Muscle of leg (tissue), 11 donors: ENCODE data around the gene TXK. TPM values are rescaled to one million over a fixed set of nuclear protein-coding genes. Genes with fewer than 3 reads are reported as not detected.

Experiments used
- DNase-seq: peaks from one replicate; pipeline ENCODE4 v3.0.0; 2013
- H3K27ac ChIP-seq: one replicate; pipeline ENCODE4 v1.5.1; 2013; ENCODE audit warnings: mild to moderate bottlenecking, low read length, control low read depth
- H3K27me3 ChIP-seq: one replicate; pipeline ENCODE4 v1.6.1; 2013; ENCODE audit warnings: low read length; ENCODE audit not compliant: control insufficient read depth, insufficient read depth
- H3K36me3 ChIP-seq: one replicate; pipeline ENCODE4 v1.6.1; 2013; ENCODE audit warnings: low read length; ENCODE audit not compliant: control insufficient read depth, insufficient read depth
- H3K4me1 ChIP-seq: one replicate; pipeline ENCODE4 v1.6.1; 2013; ENCODE audit warnings: low read length; ENCODE audit not compliant: control insufficient read depth, insufficient read depth
- H3K4me3 ChIP-seq: one replicate; pipeline ENCODE4 v1.5.1; 2013; ENCODE audit warnings: low read length, control low read depth
- H3K9me3 ChIP-seq: replicated peaks from 2 replicates; pipeline ENCODE4 v1.6.1; 2013; ENCODE audit warnings: low read depth, low read length; ENCODE audit not compliant: control insufficient read depth
- WGBS: methylation state at CpG from one replicate; pipeline ENCODE4 v1.1.5; 2013; ENCODE audit warnings: missing lambda C conversion rate; ENCODE audit not compliant: insufficient coverage; 5-methylcytosine and 5-hydroxymethylcytosine counted together
- polyA plus RNA-seq, 8 donors: library from polyadenylated mRNA; unstranded; fragments of 120-200 nt; gene quantifications; one replicate each; pipeline versions ENCODE4 v1.2.1 to v1.2.3, GENCODE V29; 2013; ENCODE audit warnings: inconsistent platforms in 1 of 8, low replicate concordance in 1 of 8; ENCODE audit not compliant: insufficient read length in 8 of 8, insufficient read depth in 1 of 8
- total RNA-seq: library from RNA; stranded (reverse); fragments of 120-200 nt; gene quantifications from one replicate; pipeline ENCODE4 v1.2.4, GENCODE V29; 2013

Gene TXK
- total and polyA plus RNA-seq, 9 donors: 0.11 to 0.72 (median 0.23) TPM

DNA sequence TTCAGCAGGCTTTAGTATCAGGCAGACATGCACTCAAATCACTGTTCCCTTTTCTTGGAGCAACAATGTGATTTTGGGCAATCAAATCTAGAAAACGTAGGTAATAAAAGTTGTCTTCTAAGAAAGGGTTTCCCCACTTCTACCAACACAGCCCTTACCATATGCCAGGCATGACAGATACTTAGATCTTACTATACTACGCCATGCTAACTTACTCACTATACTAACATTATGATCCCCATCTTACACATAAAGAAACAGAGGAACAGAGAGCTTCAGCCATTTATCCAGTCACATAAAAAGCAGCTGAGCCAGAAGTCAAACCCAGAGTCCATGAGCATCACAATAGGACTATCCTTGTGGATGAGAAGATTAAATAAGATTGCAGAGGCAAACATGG is 9.2 kb downstream of the TXK start:
- H3K4me1 ChIP-seq: peaks cover 13% of the 10 kb centered on the region
- DNase-seq: no peak
- WGBS: no CpG with 5 or more reads among the region's 2 CpGs

DNA sequence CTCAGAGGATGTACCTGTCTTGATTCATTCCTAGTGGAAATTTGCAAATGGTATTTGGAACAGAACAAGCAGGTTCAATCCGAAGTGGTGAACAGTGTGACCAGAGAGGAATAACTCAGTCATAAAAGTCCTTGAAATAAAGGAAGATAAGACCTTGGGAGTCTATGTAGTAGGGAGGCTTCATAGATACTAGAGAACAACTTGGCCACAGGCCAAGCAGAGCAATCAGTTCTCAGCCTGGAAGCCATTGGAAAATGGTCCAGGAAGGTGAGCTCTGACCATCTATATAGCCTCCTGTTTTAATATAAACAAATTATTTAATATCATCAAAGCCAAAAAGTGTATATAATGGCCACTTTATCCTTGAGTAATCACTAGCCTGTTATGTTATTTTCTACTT is 11.3 kb downstream of the TXK start:
- H3K27me3 ChIP-seq: peaks cover 2% of the 10 kb centered on the region
- no peaks in the 10 kb centered on the region for H3K9me3 ChIP-seq
- H3K36me3 ChIP-seq: no peaks in the 10 kb centered on the region
- no peak overlapping the region for H3K27ac ChIP-seq
- no peak for DNase-seq
- H3K4me3 ChIP-seq: no peak overlapping the region
- H3K4me1 ChIP-seq: peaks cover 6% of the 10 kb centered on the region
- WGBS: 92% methylated on average over 1 of the region's 1 CpG

More for the DNA sequence above, 9.2 kb downstream of the TXK start:
- H3K27me3 ChIP-seq: peaks cover 2% of the 10 kb centered on the region
- H3K36me3 ChIP-seq: no peaks in the 10 kb centered on the region
- H3K9me3 ChIP-seq: no peaks in the 10 kb centered on the region
- H3K27ac ChIP-seq: no peak overlapping the region
- H3K4me3 ChIP-seq: no peak overlapping the region

DNA sequence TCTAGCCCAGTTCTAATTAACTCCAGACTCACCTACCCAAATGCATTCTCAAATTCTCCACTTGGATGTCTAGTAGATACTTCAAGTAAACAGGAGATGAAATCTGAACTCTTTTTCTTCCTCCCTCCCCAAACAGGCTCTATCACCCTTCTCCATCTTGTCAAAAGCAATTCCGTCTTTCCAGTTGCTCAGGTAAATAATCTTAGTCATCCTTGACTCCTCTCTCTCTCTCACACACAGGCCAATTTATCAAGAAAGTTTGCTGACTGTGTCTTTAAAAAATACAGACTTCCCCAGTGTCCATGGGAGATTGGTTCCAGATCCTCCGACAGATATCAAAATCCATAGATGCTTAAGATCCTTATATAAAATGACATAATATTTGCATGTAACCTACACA is 12.9 kb downstream of the TXK start:
- H3K27ac ChIP-seq: no peak overlapping the region
- H3K27me3 ChIP-seq: peaks cover 2% of the 10 kb centered on the region
- H3K4me1 ChIP-seq: no peaks in the 10 kb centered on the region
- no peak overlapping the region for H3K4me3 ChIP-seq
- H3K36me3 ChIP-seq: no peaks in the 10 kb centered on the region
- 70% methylated on average over 1 of the region's 2 CpGs for WGBS
- no peak for DNase-seq
- H3K9me3 ChIP-seq: no peaks in the 10 kb centered on the region

DNA sequence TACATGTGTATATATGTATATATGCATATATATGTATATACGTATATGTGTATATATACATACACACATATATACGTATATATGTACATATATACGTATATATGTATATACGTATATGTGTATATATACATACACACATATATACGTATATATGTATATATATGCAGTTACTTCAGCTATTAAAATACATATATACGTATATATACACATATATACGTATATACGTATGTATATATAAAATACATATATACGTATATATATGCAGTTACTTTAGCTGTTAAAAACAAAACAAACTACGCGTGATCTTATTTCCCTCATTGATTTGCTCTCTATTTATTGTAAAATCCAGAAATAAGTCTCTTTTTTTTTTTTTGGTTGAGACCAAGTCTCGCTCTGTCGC is 13.9 kb downstream of the TXK start:
- Histone ChIP-seq H3K4me1 (no peaks in the 10 kb centered on the region), H3K27me3 (peaks cover 2% of the 10 kb centered on the region), H3K9me3 (no peaks in the 10 kb centered on the region), H3K27ac (no peak overlapping the region), H3K4me3 (no peak overlapping the region), H3K36me3 (no peaks in the 10 kb centered on the region)
- DNase-seq: no peak
- WGBS: 58% methylated on average over 2 of the region's 13 CpGs

DNA sequence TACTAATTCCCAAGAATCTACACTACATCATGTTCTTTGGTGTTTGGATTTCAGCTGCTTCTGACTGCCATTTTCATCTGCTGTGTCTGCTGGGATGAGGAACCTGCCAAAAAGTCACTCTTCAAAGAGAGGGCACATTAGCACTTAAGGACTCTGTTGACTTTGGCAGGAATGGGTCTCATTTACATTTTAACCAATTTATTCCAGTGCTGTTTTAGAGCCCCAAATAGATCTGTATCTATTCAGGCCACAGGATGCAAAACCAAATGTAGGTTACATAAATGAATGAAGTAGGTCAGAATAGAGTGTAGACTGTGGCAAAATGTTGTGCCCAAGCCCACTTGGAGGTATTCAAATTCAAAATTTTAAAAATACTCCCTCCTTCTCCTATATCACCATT is 14.4 kb downstream of the TXK start:
- Histone ChIP-seq H3K4me1 (no peaks in the 10 kb centered on the region), H3K27ac (no peak overlapping the region)

DNA sequence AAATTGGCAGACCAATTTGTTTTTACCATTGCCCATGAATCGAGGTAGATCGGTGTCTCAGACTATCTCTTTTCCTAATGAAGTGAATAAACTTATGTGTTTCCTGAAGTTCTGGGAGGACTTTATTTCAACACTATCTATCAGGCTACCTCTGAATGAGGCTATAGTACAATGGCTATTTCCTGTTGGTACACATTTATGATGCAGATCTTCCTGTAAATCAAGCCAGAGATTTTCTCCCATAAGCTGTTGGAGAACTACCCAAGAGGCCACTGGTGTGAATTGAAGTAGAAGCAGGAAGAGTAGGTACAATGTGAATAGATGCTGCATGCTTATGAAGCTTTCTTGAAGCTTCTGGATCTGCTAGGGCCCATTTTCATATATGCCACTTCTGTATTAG is 16.0 kb downstream of the TXK start:
- Histone ChIP-seq H3K4me3 (no peak overlapping the region), H3K4me1 (no peaks in the 10 kb centered on the region), H3K9me3 (no peaks in the 10 kb centered on the region), H3K36me3 (no peaks in the 10 kb centered on the region), H3K27me3 (peaks cover 2% of the 10 kb centered on the region), H3K27ac (no peak overlapping the region)
- WGBS: no CpG with 5 or more reads among the region's 2 CpGs
- DNase-seq: no peak

More for the DNA sequence above, 14.4 kb downstream of the TXK start:
- H3K9me3 ChIP-seq: no peaks in the 10 kb centered on the region
- no peak overlapping the region for H3K4me3 ChIP-seq
- H3K27me3 ChIP-seq: peaks cover 2% of the 10 kb centered on the region
- DNase-seq: no peak
- H3K36me3 ChIP-seq: no peaks in the 10 kb centered on the region

DNA sequence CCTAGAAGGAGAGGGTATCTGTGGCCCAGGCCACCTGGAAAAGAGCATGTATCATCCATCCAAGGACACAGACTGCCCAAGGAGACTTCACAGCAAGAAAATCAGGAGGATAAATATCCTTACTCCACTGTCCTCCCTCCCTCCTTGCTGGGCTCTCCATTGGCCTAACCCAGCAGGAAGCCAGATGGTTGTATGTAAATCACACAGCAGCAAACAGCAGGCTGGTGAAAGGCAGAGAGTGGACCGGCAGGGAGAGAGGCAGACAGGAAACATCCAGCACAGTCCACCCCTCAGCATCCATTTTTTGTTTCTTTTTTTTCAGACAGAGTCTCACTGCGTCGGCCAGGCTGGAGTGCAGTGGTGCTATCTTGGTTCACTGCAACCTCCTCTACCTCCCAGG is 17.5 kb downstream of the TXK start:
- DNase-seq: no peak
- no peak overlapping the region for H3K27ac ChIP-seq
- H3K36me3 ChIP-seq: no peaks in the 10 kb centered on the region
- H3K9me3 ChIP-seq: no peaks in the 10 kb centered on the region
- 80% methylated on average over 2 of the region's 3 CpGs for WGBS
- H3K4me3 ChIP-seq: no peak overlapping the region
- no peaks in the 10 kb centered on the region for H3K4me1 ChIP-seq
- no peaks in the 10 kb centered on the region for H3K27me3 ChIP-seq

DNA sequence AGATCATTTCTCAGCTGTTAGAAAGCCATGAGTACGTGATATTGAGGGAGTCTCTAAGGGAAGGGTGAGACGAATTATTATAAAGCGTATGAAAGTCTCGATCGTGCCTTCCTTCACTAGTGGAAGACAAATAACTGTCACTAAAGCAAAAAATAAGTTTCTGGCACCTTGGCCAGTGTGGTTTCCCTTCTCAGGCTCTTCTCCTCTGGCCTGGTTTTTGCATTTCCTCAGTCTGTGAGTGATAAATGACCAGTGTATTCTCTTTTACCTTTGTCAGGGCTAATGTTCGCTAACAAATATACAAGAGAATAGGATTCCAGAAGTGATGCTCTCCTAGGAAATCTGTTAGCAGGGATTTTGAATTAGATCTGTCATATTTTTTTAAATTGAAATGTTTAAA is 19.6 kb downstream of the TXK start:
- Histone ChIP-seq H3K27ac (no peak overlapping the region), H3K36me3 (no peaks in the 10 kb centered on the region), H3K4me3 (no peak overlapping the region), H3K9me3 (no peaks in the 10 kb centered on the region), H3K27me3 (no peaks in the 10 kb centered on the region), H3K4me1 (no peaks in the 10 kb centered on the region)
- DNase-seq: no peak
- WGBS: 10% methylated on average over 2 of the region's 6 CpGs

DNA sequence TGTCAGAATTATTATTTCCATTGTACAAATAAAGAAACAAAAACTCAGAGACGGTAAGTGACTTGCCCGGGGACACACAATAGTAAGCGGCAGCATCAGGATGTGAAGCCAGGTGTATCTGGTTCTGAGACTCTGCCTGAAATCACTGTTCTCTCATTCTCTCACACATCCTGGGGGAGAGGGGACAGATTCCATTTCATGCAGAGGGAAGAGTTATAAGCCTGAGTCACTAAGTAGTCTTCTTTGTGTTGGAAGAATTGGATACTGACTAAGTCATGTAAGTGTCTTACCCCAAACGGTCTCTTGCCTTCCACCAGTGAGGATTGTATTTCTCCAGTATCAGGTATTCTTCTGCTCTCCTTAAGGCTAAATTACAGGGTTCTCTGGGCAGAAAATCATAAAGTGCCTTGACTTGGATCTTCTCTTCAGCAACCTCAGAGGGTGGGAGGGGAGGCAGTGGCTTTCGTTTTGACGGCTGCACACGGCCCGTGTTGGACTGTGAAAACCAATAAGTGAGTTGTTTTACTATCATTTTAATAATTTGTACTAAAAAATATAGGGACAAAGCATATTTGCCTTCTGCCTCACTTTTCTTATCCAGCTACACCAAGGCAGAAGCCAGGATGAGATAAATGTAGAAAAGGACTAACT is 21.9 kb downstream of the TXK start:
- DNase-seq: no peak
- Histone ChIP-seq H3K27ac (no peak overlapping the region), H3K27me3 (no peaks in the 10 kb centered on the region), H3K4me3 (no peak overlapping the region), H3K9me3 (no peaks in the 10 kb centered on the region), H3K36me3 (no peaks in the 10 kb centered on the region), H3K4me1 (no peaks in the 10 kb centered on the region)
- WGBS: no CpG with 5 or more reads among the region's 8 CpGs

DNA sequence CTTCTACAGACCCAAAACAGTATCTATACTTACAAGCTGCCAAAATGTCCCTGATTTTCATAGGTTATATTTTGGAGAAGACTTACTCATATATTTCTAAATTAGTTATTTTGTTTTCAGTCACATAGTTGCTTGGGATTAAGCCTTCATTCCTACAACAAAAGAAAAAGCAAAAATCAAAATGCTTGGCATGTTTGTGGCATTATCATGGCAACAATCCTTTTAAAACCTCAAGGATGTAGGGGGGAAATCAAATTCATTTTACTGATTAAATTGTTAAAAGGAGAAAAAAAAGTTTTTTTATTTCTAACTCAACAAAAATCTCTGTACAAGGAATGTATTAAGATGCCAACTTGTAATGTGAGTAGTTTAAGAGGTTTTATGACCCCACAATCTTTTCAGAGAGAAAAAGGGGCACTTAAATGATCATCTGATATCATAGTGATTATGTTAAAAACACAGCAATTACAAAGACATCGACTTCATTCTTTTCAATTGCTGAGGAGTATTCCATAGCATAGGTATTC is 23.5 kb downstream of the TXK start:
- H3K9me3 ChIP-seq: no peaks in the 10 kb centered on the region
- no peak for DNase-seq
- H3K27ac ChIP-seq: no peak overlapping the region
- no peak overlapping the region for H3K4me3 ChIP-seq
- no peaks in the 10 kb centered on the region for H3K27me3 ChIP-seq
- H3K4me1 ChIP-seq: no peaks in the 10 kb centered on the region
- no CpG with 5 or more reads among the region's 1 CpG for WGBS
- no peaks in the 10 kb centered on the region for H3K36me3 ChIP-seq
